GM19467 (cell line): ENCODE results near the gene LETM1.

Experiments used
- ATAC-seq: cut with Tn5 transposase; IDR thresholded peaks from one replicate; pipeline ENCODE4 v1.9.1; 2021; ENCODE audit warnings: mild to moderate bottlenecking, moderate library complexity; ENCODE audit not compliant: unreplicated experiment

The LETM1 gene

DNA sequence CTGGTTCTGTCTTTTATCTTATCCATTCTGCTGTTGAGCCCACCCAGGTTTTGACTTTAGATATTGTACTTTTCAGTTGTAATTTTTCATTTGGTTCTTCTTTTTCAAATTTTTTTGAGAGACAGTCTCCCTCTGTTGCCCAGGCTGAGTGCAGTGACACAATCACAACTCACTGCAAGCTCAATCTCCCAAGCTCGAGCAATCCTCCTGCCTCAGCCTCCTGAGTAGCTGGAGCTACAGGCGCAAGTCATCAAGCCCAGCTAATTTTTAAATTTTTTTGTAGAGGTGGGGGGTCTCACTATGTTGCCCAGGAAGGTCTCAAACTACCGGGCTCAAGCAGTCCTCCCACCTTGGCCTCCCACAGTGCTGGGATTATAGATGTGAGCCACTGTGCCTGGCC is 25.7 kb downstream of the LETM1 start:
- no peak for ATAC-seq

GRCh38 chr4:1826531-1827350 is 29.2 kb downstream of the LETM1 start:
- no peak for ATAC-seq

GRCh38 chr4:1825326-1825725 is 30.6 kb downstream of the LETM1 start:
- ATAC-seq: no peak

DNA sequence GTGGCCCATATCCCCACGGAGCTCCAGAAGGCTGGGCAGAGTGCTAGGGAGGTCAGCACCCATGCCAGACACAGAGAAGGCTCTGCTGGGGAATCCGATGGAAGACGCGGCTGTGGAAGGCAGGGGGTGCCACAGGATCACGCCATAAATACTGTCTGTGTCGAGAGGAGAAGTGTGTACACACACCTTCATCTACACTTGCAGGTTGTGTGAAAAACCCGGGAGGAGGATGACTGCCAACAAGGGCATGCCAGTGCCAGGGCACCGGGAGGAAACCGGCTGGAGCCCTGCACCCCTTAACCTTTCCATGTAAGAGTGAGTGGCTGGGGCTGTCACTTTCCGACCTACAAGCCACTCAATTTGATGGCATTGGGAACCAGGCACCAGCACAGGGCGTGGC is 31.2 kb downstream of the LETM1 start:
- no peak for ATAC-seq

DNA sequence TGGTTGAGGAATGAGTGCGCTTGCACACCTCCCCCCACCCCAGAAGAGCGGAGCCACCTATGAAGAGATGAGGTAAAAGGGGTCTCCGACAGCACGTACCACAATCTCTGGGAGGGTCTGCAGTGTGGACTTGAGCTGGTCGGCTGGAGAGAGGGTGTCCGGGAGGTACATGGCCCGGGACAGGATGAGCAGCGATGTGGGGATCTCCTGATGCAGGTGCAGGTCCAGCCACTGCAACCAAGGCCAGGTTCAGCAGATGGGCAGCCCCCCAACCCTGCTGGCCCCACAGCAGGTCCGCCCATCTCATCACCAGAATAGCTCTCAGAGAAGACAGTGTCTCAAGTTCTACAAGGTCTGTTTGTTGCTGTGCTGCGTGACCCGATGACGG is 32.4 kb downstream of the LETM1 start:
- no peak for ATAC-seq

DNA sequence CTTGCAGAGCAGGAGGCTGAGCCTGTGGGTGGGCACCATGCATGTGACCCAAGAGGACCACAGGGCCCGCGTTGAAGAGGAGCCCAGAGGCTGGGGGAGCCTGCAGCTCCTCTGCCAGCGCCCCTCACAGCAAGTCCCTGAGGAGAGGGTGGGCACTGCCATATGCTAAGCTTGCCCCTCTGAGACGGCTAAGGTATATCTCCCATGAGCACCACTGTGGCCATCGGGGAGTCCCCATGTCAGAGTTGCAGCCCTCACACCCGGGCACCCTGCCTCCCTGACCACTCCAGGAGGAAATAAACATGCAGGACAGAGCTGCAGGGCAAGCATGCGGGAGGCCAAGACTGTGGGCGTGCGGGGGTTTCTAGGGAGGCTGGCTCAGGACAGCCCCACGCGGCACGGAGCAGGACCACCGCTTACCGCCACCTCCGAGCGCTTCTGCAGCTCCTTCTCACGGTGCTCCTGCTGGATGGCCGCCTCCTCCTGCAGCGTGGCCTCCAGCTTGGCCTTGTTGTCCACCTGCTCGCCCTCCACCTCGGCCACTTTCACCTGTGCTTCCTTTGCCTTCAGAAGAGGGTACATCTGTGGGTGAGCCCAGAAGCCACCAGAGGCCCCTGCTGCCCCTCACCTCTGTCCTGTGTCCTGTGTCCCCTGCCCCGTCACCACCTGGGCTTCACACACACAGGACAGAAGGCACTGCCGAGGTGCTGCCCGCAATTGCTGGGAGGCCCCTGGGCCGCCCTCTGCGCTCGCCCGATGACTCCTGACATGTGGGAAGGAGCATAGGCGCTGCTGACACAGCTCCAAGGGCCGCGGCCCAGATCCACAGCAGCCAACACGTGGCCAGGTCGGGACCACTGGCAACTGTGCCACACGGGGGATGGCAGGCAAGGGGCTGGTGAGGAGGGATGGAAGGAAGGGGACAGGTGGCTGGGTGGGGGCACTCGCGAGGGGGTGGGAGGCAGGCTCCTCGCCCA is 33.1 kb downstream of the LETM1 start:
- ATAC-seq: no peak

- no peak for ATAC-seq
Observed at GRCh38 chr4:1821679-1822567, 34.0 kb downstream of the LETM1 start.

GRCh38 chr4:1819816-1820215 is 36.1 kb downstream of the LETM1 start:
- ATAC-seq: no peak

- ATAC-seq: no peak
Observed at GRCh38 chr4:1819284-1819683, 36.7 kb downstream of the LETM1 start.

DNA sequence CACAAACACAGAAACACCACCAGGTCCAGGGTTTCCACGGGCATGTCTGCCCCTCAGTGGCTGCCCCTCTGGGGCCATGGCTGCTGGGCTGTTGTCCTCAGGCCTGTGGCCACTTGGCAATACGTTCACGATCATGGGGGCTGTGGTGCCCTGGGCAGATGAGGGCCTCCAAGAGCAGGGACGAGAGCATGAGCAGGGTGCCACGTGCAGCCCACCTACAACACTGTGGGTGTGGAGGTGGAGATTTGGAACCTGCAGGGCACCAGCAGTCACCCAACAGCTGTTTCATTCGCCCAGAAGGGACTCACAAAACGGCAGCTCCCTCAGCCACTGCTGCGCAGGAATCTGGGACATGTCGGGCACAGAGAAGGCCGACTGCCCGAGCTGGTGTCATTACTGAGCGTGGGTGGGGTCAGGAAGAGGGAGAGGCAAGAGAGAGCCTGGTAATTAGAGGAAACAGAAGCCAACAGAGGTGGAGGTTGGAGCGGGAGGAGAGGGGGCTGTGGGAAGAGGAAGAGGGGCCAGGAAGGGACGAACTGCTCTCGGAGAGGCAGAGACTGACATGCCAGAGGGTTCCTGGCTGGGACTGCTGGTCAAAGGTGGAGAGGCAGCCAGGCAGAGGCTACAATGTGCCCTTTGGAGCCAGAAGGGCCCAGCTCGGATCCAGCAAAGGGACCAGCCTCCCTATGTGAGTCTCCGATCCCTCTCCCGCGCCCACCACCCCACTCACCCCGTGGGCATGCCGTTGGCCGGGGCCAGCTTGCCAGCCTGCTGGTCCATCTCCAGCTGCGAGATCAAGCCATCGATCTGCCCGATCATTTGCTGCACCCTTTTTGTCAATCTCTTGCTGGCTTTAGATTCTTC is 39.7 kb downstream of the LETM1 start:
- ATAC-seq: no peak

- no peak for ATAC-seq
Observed at GRCh38 chr4:1815096-1815996, 40.6 kb downstream of the LETM1 start.

- ATAC-seq: no peak
Observed at GRCh38 chr4:1814453-1814852, 41.5 kb downstream of the LETM1 start.

- no peak for ATAC-seq
Observed at GRCh38 chr4:1813915-1814314, 42.0 kb downstream of the LETM1 start.

- ATAC-seq: no peak
Observed at GRCh38 chr4:1813231-1813630, 42.7 kb downstream of the LETM1 start.

DNA sequence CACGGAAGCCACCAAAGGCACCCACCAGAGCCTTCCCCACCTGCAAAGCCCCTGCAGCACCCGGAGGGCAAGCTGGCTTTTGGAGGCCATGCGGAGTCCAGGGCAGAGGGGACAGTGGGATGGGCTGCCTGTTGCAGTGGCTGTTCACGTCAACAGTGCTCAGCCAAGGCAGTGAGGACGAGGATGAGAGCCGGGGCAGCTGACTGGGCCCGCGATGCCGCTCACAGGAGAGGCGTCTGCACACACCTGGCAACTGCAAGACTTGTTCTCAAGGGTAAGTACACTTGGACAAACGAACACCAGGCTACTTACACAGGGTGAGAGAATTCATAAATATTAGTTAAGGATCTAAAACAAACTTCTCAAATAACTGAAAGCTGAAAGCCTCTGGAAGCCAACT is 43.2 kb downstream of the LETM1 start:
- ATAC-seq: no peak

GRCh38 chr4:1810765-1811164 is 45.2 kb downstream of the LETM1 start:
- no peak for ATAC-seq

DNA sequence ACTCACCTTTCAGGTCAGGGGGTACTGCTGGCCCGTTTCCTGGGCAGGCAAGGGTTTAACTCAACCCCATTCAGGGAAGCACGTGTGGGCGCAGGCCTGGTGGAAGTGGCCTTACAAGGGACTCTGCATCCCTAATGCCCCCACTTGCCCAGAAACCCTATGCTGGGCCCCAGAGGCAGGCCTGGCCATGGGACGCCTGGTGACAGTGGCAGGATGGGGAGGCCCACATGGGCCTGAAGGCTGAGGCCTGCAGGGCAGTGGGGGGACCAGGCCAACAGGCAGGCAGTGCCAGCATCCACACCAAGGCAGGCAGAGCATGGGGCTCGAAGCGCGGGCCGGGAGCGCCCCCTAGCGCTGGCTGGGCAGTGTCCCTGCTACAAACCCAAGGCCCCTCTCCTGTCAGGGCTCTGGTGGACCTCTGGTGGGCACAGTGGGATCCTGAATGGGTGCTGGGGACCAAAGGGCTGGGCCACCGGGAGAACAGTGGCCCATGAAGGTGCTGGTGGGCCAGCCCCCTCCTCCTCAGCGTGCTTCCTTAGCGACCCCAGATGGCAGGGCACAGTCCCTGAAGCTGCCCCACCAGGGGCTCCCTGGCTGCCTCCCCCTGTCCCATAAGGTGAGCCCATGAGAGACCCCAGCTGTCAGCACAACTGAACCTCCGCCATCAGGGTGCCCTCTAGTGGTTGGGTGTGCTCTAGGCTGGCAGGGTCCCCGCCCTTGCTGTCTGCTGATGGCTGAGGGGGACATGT is 46.0 kb downstream of the LETM1 start:
- ATAC-seq: no peak
